Activated T-helper 1 cell treated with anti-CD3 and anti-CD28 coated beads, Interleukin-2, amount 50 U/mL, for 16 hours (primary cell): Measurements from ENCODE around the gene COL27A1.

Experiments used
- DNase-seq, 2 donors: peaks; one replicate each; pipeline ENCODE4 v3.0.0-alpha.2; 2020; ENCODE audit warnings: low read depth in 1 of 2, low spot score in 1 of 2

The COL27A1 gene

DNA sequence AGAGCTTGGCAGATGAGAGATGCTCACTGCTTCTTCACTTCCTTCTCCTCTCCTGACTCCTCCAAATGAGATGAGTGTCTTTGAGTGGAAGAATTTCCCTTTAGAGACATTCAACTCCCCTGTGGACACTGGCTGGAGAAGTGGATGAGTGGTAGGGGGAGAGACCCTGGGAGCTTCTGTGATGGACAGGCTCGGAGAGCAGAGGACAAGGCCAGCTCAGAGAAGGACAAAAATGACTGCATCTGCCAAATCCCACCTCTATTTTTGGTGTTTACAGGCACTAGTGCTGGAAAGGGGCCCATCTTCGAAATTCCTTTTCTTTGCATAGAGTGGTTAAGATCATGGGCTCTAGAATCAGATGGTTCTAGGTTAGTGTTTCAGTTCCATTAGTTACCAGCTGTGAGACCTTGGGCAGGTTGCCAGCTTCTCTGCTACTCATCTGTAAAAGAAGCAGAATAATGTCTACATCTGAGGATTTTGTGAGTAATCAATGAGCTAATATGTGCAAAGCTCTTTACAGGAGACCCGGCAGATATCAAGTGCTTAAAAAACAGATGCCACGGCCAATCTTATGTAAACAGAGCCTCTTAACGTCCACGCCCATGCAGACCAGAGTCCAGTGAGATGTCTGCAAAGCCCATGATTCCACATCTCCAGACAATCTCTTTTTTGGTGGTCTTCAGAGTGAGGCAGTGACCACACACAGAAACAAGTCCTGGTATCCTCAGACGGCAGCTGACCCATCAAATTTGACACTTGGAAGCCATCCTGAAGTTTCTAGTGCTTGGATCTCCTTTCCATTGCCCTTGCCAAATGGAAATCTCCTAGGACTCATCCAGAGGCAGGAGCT lies 13.6 kb upstream of the COL27A1 start:
- DNase-seq = no peak

DNA sequence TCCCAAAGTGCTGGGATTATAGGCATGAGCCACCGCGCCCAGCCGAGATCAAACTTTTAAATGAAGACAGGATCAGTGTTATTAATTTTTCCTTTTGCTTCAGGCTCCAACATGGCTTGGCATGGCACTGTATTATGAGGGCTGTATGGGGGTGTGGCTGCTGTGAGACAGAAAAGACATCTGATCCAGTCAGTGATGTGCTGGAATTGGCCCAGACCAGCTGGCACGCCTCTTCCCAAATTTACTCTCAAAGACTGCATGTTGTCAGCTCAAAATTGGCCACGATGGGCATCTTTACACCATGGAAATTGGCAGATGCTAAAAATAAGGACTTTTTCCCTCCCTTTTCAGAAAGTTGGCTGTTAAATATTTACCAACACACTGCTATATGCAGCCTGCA lies 12.1 kb upstream of the COL27A1 start:
- DNase-seq = no peak

DNA sequence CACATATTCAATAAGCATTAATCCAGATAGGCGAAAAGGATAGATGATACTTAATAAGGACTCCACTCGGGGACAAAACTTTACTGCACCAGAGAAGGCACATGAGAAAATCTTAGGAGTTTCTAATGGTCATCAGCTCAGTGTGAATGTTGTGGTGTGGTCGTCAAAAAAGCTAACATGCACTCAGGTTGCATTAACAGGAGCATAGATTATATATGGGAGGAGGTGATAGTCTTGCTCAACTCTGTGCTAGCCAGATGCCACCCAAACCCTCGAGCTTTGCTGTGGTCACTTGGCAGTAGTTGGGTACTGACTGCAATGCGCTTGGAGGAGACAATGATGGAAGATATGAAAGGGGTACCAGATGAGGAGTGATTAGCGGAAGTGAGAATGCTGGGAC lies 8.6 kb upstream of the COL27A1 start:
- no peak for DNase-seq

DNA sequence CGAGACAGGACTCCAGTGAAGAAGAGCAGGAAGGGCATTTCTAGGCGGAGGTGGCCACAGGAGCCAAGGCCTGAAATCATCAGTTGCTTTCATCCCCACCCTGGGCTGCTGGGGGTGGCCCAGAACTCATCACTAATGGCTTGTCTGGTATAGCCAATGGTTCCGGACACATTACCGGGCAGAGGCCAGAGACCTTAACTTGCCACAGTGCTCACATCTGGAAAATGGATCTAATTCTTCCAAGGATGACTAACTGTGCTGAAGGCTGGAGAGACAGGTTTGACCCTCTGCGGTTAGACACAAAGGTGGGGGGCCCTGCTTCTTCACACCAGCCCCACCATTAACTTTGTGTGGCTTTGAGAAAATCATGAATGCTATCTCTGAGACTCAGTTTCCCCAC lies 6.2 kb upstream of the COL27A1 start:
- no peak for DNase-seq

DNA sequence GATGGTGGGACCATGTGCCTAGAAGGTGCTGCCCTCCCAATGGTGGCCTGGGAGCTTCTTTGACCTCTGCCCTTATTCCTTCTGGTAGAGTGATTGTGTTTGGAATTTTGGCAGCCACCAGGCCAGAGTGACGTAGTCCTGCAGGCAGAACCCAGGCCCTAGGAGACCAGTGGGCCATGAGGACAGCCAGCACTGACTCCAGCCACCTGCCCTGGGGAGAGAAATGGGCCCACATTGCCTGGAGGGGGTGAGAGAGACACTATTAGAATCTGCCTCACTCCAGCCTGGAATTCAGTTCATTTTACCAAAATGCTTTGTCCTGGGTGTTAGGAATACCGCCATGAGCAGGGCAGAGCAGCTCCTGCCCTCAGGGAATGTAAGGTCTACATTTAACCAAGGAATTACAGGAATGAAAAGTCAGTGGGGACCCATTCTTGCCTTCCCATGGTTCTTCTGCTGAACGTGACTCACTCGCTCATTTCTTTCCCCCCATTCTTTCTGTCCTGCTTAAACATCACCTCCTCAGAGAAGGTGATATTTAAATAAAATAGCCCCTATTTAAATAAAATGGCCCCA lies 5.5 kb upstream of the COL27A1 start:
- DNase-seq = no peak

DNA sequence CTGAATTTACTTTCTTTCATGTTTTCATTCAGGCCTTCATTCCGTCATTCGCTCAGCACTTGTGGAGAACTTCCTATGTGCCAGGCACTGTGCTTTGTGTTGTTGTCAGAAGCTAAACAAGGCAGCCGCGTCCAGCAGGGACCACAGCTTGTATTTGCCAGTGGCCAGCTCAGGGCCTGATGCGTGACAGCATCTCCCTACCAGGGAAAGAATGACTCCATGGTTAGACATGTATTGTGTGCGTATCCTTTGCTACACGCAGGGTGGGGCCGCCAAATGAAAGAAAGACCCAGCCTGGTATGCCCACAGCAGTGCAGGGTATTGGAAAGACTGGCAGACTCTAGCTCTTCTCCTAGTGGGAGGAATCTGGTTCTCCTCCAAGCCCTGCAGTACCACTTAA lies 4.7 kb upstream of the COL27A1 start:
- DNase-seq = no peak

DNA sequence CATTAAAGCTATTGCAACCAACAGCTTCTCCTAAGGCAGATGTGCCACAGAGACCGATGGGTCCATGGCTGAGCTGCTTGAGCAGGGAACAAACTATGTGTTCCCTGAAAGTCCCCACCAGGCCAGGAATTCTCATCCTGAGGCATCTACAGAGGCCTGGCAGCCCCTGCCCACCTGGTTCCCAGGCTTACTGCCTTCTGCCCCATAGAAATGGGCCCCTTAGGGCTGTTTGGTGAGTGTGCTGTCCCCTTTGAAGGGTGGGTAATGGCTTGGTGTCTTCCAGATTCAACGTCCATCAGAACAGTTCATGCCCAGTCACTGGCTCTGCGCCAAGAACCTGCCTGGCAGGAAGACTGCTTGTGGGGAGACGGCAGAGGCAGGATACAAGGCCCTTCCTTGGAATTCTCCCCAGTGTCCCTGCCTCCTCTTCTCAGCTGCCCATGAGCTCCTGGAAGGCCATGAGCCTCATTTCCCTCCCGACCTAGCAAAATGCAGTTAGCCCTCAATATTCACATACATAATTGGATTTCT lies 3.8 kb upstream of the COL27A1 start:
- DNase-seq = no peak

DNA sequence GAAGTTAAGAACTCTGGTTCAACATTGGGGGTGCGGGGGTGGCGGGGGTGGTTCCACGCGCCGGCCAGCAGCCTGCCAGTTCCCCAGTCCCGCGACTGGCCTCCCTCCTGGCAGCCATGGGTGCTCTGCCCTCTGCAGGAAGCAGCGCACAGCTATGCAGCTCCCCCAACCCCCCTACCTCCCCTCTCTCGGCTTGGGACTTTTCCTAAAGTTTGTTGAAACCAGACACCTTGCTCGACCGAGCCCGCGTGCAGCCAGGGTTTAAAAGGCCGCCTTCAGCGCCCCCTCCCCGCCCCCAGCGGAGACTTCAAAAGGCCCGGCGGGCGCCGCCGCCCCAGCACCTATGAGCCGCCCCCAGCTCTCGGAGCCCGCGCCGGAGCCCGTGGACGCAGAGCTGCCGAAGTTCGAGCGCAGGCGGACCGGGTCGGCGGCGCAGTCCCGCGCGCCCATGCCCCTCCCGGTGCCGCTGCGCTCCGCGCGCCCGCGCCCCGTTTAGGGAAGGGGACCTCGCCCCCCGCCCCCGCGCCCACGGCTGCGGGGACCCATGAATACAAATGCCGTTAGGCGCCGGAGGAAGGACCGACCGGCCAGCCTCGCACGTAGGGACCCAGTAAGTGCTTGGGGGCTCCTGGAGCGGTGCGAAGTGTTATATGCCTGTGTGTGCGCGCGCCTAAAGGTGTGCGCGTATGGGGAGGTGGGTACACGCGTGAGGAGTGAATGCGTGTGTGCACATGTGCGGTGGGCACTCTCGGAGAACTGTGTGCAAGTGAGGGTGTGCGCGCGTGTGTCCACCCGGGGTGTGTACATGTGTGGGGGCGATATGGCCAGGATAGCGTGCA lies 1.4 kb upstream of the COL27A1 start:
- no peak for DNase-seq

DNA sequence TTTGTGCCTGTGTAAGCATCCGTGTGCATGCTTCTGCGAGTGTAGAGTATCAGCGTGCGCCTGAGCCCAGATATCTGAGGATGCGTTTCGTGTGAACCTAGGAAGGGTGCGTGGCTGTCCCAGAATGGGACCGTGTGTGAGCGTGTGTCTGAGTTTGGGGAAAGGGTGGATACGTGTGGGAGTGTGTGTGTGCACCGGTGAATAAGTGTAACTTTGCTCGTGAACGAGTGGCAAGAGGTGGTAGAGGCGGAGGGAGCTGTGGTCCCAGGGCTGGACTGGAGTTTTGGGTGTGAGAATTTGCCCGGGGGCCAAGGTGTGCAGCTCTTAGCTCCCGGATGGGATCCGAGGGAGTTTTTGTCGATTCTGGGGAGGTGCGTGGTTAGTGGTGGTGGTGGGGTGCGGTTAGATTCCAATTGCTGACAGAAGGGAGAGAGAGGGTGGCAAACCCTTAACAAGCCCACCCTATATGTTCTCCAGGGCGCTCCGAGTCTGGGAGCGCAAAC lies 686 bp upstream of the COL27A1 start:
- no peak for DNase-seq

DNA sequence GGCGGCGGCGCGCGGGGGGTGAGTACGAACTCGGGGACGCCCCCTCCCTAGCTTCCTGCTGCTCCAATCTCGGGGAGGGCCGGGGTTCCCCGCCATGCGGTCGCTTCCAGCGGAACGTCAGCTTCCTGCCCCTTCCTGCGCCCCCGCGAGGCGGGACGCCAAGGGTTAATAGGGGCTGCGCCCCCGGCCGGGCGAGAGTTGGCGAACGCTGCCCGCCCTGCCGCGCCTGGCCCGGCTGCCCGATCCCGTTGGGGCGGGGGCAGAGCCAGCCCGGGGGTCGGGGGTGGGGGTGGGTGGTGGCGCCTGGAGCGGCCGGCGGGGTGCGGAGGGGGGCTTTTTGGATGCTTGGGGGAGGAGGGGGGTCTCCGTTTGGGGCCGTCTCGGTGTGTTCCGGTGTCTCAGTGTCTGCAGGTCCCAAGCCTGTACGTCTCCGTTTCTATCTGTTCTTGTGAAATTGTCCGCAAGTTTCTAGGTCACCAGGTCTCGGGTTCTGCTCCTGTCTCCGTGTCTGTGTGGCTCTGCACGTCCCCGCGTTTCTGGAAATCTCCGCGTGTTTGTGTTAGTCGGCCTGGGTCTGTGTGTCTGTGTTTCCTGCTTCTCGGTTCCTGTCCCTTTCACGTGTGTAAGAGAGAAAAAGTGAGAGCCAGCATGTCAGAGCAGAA lies 789 bp downstream of the COL27A1 start:
- DNase-seq = no peak

DNA sequence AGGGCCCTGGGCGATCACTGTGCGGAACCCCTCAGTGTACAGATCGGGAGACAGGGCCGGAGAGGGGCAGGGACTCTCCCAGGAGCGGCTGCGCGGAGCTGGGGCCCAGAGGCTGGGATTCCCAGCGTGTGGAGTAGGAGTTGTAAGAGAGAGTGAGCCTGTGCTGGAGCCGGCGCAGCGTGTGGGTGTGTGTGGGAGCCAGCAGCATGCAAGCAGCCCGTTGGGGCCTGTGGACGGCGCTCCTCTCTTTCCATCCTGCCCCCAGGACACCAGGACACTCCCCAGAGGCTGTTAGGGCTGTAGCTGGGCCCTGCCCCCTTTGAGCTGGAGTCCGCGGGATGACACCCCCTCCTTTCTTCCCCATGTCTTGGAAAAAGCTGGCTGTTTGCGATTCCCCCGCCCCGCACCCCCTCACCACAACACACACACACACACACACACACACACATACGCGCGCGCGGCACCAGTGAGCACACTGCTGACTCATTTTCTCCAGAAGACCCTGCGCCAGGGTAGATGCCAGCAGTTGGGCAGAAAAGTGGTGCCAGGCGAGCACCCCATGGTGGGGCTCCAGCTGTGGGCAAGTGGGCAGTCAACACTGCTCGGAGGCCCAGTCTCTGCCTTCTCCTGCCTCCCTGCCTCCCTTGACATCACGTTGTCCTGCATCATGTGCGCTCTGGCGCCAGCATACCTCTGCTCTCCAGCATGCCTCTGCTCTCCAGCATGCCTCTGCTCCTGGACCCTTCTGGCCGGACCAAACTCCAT lies 1.5 kb downstream of the COL27A1 start:
- DNase-seq = no peak

DNA sequence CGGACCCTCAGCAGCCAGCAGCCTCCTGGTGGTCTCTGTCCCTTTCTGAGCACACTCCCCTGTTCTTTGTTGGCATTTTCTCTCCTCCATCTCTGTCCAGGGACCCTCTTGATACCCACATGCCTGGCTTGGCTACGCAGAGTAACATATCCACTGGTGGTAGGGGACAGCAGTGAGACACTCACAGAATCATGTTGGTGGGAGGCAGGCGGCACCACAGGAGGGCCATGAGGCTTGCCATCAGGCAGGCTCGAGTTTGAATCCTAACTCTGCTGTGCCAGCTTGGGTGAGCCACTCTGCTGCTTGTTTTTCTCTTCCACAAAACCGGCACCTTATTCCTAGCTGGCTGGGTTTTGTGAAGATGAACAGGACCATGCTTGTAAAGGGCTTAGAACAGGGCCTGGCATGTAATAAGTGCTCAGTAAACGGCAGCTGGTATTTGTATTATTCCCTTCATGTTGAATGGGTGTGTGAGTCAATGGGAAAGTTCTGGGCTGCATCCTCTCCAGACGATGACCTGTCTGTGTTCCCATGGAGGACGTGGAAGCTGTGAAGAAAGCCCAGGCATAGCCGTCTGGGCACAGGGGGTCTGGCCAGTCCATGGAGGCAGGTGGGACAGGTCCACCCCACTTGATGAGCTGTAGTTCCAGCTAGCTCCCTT lies 2.3 kb downstream of the COL27A1 start:
- DNase-seq = no peak

DNA sequence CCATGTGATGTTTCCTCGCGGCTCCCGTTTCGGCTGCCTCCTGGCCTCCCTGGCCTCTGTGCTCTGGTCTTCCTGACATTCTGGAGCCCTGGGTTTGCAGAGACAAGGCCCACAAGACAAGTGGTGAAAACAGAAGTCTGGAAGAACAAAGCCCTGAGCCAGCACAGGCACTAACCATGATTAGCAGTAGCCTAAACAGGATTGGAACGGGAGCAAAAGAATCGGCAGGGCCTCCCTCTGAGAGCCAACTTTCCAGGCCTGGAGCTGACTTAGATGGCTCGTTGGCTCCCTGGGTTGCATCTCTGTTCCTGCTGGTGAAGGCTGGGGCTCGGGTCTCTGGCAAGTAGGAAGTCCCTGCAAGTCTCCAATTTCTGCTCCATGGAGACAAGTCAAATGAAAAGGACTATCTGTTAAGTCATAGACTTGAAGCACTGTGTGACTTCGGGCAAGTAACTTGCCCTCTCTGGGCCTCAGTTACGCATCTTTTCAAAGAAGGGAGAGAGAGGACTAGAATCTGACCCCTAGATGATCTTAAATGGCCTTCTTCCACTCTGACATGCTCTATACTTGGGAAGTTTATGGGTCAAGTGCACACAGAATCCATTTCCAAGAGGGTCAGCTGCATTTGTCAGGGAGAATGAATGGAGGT lies 3.3 kb downstream of the COL27A1 start:
- DNase-seq = no peak

DNA sequence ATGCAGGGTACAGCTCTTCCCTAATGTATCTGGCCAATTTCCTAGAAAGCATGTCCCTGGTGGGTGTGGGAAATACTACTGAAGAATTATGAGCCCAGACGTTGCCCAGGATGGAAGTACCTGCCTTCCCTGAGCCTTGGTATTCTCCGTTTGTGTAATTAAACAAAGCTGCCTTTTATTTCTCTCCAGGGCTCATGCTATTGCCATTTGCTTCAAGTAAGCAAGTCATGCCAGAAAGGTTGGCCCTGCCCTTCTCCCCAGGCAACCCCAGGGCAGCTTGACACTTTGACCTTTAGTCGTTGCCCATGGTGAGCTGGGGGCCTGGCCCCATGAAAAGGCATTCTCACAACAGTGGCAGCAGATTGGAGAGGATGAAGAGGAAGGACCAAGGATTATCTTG lies 4.4 kb downstream of the COL27A1 start:
- DNase-seq = no peak

DNA sequence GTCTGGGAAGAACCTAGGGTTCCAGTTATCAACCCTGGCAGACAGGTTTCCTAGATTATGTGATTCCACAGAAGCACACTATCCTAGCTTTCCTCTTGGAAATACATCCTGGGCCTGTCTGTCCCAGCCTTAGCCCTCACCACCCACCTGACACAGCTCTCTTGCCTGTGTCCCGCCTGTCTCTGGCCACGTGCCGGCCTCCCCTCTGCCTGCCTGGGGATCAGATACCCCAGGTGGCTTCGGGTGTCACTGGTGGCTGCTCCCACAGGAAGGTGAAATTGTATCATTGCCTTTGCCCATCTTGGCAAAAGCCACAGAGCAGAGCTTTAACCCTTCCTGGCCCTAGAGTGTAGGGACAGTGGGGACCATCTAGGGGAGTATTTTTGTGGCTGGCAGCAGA lies 6.2 kb downstream of the COL27A1 start:
- no peak for DNase-seq

DNA sequence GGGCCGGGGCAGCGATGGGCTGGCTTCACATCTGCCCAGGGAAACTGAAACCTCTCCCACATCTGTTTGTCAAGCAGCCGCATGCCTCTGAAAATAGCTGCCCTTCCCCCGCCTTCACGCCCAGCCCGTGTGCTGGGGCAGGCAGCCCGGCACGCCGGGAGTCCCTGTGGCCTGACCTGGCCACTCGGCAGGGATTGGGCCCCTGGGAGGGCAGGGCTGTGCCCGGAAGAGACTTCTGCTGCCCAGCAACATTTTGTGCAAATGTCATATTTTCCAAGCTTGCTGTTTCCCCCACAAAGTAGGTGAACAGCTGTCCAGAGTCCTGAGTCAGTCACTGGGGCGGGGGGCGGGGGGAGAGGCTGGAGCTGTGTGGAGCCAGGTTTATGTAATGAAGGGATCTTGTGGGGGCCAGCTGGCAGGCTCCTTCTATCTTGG lies 8.2 kb downstream of the COL27A1 start:
- no peak for DNase-seq

DNA sequence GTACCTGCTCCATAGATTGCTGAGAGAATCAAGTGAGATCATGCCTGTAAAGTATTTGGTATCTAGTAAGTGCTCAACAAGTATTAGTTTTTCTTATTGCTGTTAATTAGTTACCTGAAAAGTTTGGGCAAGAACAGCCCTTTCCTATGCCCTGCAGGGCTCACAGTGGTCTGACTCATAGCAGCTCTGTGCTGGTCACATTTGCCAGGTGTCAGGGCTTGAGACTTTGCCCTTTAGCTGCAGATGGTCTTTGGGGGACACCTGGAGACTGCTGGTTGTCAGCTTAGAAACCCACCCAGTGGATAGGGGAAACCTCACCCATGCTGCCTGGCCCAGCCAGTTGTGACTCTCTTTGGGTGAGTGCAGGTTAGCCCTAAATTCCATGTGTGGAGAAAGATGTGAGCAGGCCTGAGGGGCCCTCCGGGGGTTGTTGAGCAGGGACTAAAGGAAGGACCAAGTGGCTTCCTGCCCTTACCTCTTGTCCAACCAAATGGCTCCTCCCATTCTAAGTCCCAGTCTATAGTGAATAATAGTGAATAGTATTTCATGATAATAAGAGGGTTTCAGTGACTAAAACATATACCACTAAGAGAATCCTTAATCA lies 9.0 kb downstream of the COL27A1 start:
- DNase-seq = no peak

DNA sequence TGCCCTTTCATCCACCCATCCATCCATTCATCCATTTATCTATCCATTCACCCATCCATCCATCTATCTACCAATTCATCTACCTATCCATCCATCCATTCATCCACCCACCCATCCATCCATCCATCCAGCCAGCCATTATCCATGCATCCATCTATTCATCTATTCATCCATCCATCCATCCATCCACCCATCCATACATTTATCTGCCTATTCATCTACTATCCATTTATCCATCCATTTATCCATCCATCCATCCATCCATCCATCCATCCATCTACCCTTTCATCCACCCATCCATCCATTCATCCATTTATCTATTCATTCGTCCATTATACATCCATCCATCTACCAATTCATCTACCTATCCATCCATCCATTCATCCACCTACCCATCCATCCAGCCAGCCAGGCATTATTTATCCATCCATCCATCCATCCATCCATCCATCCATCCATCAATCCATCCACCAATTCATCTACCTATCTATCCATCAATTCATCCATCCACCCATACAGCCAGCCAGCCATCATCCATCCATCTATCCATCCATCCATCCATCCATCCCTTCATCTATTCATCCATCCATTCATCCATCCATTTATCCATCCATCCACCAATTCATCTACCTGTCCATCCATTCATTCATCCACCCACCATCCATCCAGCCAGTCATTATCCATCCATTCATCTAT lies 10.2 kb downstream of the COL27A1 start:
- no peak for DNase-seq
